HepG2 (cell line): Measurements from ENCODE around the gene FAM20A. TPM values are rescaled to one million over a fixed set of nuclear protein-coding genes. Genes with fewer than 3 reads are reported as not detected.

Experiments used
- AHR ChIP-seq: IDR thresholded peaks from 2 replicates; pipeline ENCODE4 v1.6.1; 2018; ENCODE audit warnings: missing genetic modification reagents, missing compliant biosample characterization
- ARID2 ChIP-seq: sonication (generic); formaldehyde crosslinking; IDR thresholded peaks from 2 replicates; pipeline ENCODE4 v1.8.1; 2022; ENCODE audit warnings: mild to moderate bottlenecking, missing genetic modification reagents, borderline replicate concordance
- ARNTL ChIP-seq: sonication (generic); formaldehyde crosslinking; IDR thresholded peaks from 2 replicates; pipeline ENCODE4 v1.4.0; 2020; ENCODE audit warnings: mild to moderate bottlenecking, missing genetic modification reagents
- ATF3 ChIP-seq: sonication (generic); formaldehyde crosslinking; IDR thresholded peaks from 2 replicates; pipeline ENCODE4 v1.4.0; 2020; ENCODE audit warnings: missing genetic modification reagents
- CSRNP1 ChIP-seq: sonication (generic); formaldehyde crosslinking; IDR thresholded peaks from 2 replicates; pipeline ENCODE4 v1.8.1; 2023; ENCODE audit warnings: mild to moderate bottlenecking, missing genetic modification reagents
- DMTF1 ChIP-seq: sonication (generic); formaldehyde crosslinking; IDR thresholded peaks from 2 replicates; pipeline ENCODE4 v1.4.0; 2020; ENCODE audit warnings: mild to moderate bottlenecking, missing genetic modification reagents
- HOMEZ ChIP-seq: IDR thresholded peaks from 2 replicates; pipeline ENCODE4 v1.6.1; 2016; ENCODE audit warnings: low read depth
- KMT2B ChIP-seq: IDR thresholded peaks from 2 replicates; pipeline ENCODE4 v1.6.1; 2016; ENCODE audit warnings: missing genetic modification reagents, missing compliant biosample characterization
- LBX2 ChIP-seq: sonication (generic); formaldehyde crosslinking; IDR thresholded peaks from 2 replicates; pipeline ENCODE4 v1.5.0; 2020; ENCODE audit warnings: missing genetic modification reagents, mild to moderate bottlenecking, borderline replicate concordance
- MED8 ChIP-seq: sonication (generic); formaldehyde crosslinking; IDR thresholded peaks from 2 replicates; pipeline ENCODE4 v1.8.1; 2023; ENCODE audit warnings: mild to moderate bottlenecking, missing genetic modification reagents; ENCODE audit not compliant: insufficient replicate concordance
- NFATC3 ChIP-seq: sonication (generic); formaldehyde crosslinking; IDR thresholded peaks from 2 replicates; pipeline ENCODE4 v1.5.1; 2020; ENCODE audit warnings: mild to moderate bottlenecking, missing genetic modification reagents
- PHF21A ChIP-seq: sonication (generic); formaldehyde crosslinking; IDR thresholded peaks from 2 replicates; pipeline ENCODE4 v1.5.0; 2020; ENCODE audit warnings: mild to moderate bottlenecking, missing genetic modification reagents
- RARA ChIP-seq: IDR thresholded peaks from 2 replicates; pipeline ENCODE4 v1.6.1; 2016; ENCODE audit warnings: missing genetic modification reagents, missing compliant biosample characterization
- RARG ChIP-seq: sonication (generic); formaldehyde crosslinking; IDR thresholded peaks from 2 replicates; pipeline ENCODE4 v1.4.0; 2020; ENCODE audit warnings: low read depth, mild to moderate bottlenecking, missing genetic modification reagents
- RXRA ChIP-seq: sonication (generic); formaldehyde crosslinking; IDR thresholded peaks from 2 replicates; pipeline ENCODE4 v1.5.1; 2020; ENCODE audit warnings: missing genetic modification reagents
- USF2 ChIP-seq, 2 experiments: sonication (generic) in 1 of 2; formaldehyde crosslinking in 1 of 2; IDR thresholded peaks; 2 replicates each; pipeline versions ENCODE4 v1.5.1 to v1.6.1; 2011 to 2020; ENCODE audit warnings: borderline replicate concordance in 1 of 2, low read depth in 1 of 2, low read length in 1 of 2, mild to moderate bottlenecking in 1 of 2, missing genetic modification reagents in 1 of 2, moderate library complexity in 1 of 2
- ZBTB2 ChIP-seq: sonication (generic); formaldehyde crosslinking; IDR thresholded peaks from 2 replicates; pipeline ENCODE4 v1.8.0; 2022; ENCODE audit warnings: low read depth, missing genetic modification reagents
- ZNF335 ChIP-seq: sonication (generic); formaldehyde crosslinking; IDR thresholded peaks from 2 replicates; pipeline ENCODE4 v1.4.0; 2020; ENCODE audit warnings: missing genetic modification reagents
- ZNF652 ChIP-seq: IDR thresholded peaks from 2 replicates; pipeline ENCODE4 v1.6.1; 2016; ENCODE audit warnings: low read depth, borderline replicate concordance
- polyA plus RNA-seq, 8 experiments: library from polyadenylated mRNA; depleted of rRNA in 3 of 8; stranded (reverse) in 7 of 8; unstranded in 1 of 8; fragments of >200 nt; fragmentation: Illumina TruSeq in 4 of 8; extraction: Trizol in 4 of 8; gene quantifications; 2 replicates each; pipeline versions ENCODE4 v1.2.1 to v1.2.3, GENCODE V29; 2011 to 2016; ENCODE audit warnings: low read depth in 4 of 8, missing spikeins in 1 of 8, mixed read lengths in 1 of 8; ENCODE audit not compliant: insufficient read depth in 1 of 8
- total RNA-seq, 5 experiments: library from RNA; depleted of rRNA; stranded (reverse); fragments of >200 nt; fragmentation: Illumina TruSeq; extraction: Trizol; gene quantifications; 2 replicates each; pipeline ENCODE4 v1.2.3, GENCODE V29; 2016; ENCODE audit warnings: low read depth in 1 of 5

FAM20A gene
- total and polyA plus RNA-seq, 2 of the 13 experiments (the other 11 are each of a cell fraction or from before 2014, with no cell fraction given): 9.3 to 20.7 TPM

GRCh38 chr17:68580236-68580770 lies 20.9 kb downstream of the FAM20A start (continued):
- no peak for TF ChIP-seq MED8 (CRISPR knock-in tag)
- no peak for TF ChIP-seq NFATC3 (CRISPR knock-in tag)
- TF ChIP-seq AHR: no peak
- TF ChIP-seq ARNTL: 0 out of 2 replicates have a peak, but pooled peaks have one; percentile 36
- peak; percentile 76 for TF ChIP-seq HOMEZ (CRISPR knock-in tag)
- peak; percentile 36; the same call in 1 of the 2 replicates for TF ChIP-seq PHF21A (CRISPR knock-in tag)
- no peak for TF ChIP-seq ARID2
- no peak for TF ChIP-seq RARG
- peak; percentile 98 for TF ChIP-seq RXRA (CRISPR knock-in tag)
- TF ChIP-seq USF2 (IDR thresholded peaks at IDR 0.05; ENCODE audit: low read depth, low read length): no peak
- TF ChIP-seq USF2 (CRISPR knock-in tag; IDR thresholded peaks at IDR 0.05; ENCODE audit: borderline replicate concordance): no peak
- TF ChIP-seq CSRNP1 (CRISPR knock-in tag): no peak
- TF ChIP-seq LBX2 (CRISPR knock-in tag): no peak
- peak; percentile 29; the same call in 1 of the 2 replicates for TF ChIP-seq KMT2B
- TF ChIP-seq ATF3 (CRISPR knock-in tag): no peak
- TF ChIP-seq ZNF652 (CRISPR knock-in tag): peak; percentile 81
- no peak for TF ChIP-seq ZBTB2 (CRISPR knock-in tag)
- no peak for TF ChIP-seq DMTF1 (CRISPR knock-in tag)
- peak; percentile 99 for TF ChIP-seq RARA (CRISPR knock-in tag)
- 0 out of 2 replicates have a peak, but pooled peaks have one; percentile 40 for TF ChIP-seq ZNF335 (CRISPR knock-in tag)
